ENCODE results near the gene TEX35.

Gene TEX35

GRCh38 chr1:178513278-178513983 is 522 bp downstream of the TEX35 start:
- in situ Hi-C loops (cut with MboI; ENCODE audit: low sequenced_read_pairs): no loop called here

DNA sequence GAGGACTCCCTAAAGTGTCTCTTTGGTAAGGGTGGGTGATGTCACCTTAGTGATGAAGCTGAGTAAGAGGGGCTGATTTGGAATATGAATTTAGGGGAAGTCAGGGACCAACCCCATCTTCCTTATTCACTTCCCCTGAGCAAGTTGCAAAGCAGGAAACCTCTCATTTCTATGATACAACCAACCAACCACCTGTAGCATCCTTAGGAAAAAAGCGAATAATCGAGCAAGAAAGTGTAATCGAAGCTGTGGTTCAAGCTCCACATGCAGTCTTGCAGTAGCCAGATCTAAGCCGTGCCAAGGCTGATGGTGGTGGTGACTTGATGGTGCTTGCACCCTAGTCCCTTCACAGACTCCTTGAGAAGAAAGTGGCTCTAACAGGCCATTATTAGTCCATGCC is 3.2 kb downstream of the TEX35 start:
- in situ Hi-C loops (cut with MboI; ENCODE audit: low sequenced_read_pairs): no loop called here

GRCh38 chr1:178518894-178519293 is 6.0 kb downstream of the TEX35 start:
- in situ Hi-C loops (cut with MboI; ENCODE audit: low sequenced_read_pairs): no loop called here

- in situ Hi-C loops (cut with MboI; ENCODE audit: low sequenced_read_pairs): no loop called here
Observed at GRCh38 chr1:178520803-178521202, 7.9 kb downstream of the TEX35 start.

GRCh38 chr1:178521241-178521640 is 8.3 kb downstream of the TEX35 start:
- in situ Hi-C loops (cut with MboI; ENCODE audit: low sequenced_read_pairs): no loop called here

- in situ Hi-C loops (cut with MboI; ENCODE audit: low sequenced_read_pairs): loop anchor here (25.0 kb wide), 3 partner anchors 235 to 835 kb away; partner anchors contain the start of gene AXDND1
Observed at GRCh38 chr1:178527117-178527516, 14.2 kb downstream of the TEX35 start.

DNA sequence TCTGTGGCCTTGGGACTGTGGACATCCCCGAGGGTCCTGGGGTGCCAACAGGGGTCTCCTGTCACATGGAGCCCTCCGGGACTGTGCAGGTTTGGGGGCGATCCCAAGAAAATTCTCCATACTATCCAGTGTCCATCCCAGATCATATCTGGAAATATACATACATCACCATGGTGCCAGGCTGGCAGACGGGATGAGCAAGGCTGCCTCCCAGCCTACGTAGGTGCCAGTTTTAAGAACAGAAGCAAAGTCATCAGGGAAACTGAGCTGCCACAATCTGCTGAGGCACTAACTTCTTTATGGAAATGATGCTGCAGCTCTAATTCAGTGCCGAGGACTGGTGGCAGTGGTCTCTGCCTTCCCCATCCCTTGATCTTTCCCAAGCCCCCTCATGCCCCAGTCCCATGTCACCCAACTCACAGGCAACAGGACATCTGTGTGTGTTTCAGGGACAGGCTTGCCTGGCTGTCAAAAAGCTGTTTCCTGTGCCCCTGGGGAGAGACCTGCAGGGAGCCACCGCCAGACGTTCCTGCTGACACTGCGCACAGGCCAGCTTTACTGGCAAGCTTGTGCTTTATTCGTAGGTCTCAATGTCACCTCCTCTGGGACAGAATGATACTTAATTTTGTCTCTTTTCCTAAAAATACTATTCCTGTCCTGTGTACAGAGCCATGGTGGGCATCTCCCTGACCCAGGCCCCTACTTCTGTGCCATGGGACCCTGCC is 15.5 kb downstream of the TEX35 start:
- in situ Hi-C loops (cut with MboI; ENCODE audit: low sequenced_read_pairs): loop anchor here (25.0 kb wide), 3 partner anchors 234 to 834 kb away; partner anchors contain the start of gene AXDND1

GRCh38 chr1:178528953-178529335 is 16.0 kb downstream of the TEX35 start:
- in situ Hi-C loops (cut with MboI; ENCODE audit: low sequenced_read_pairs): loop anchor here (25.0 kb wide), 3 partner anchors 233 to 833 kb away; partner anchors contain the start of gene AXDND1

GRCh38 chr1:178529364-178530036 is 16.6 kb downstream of the TEX35 start:
- in situ Hi-C loops (cut with MboI; ENCODE audit: low sequenced_read_pairs): loop anchor here (25.0 kb wide), 3 partner anchors 233 to 833 kb away; partner anchors contain the start of gene AXDND1

GRCh38 chr1:178530037-178530402 is 17.1 kb downstream of the TEX35 start:
- in situ Hi-C loops (cut with MboI; ENCODE audit: low sequenced_read_pairs): loop anchor here (25.0 kb wide), 3 partner anchors 232 to 832 kb away; partner anchors contain the start of gene AXDND1

DNA sequence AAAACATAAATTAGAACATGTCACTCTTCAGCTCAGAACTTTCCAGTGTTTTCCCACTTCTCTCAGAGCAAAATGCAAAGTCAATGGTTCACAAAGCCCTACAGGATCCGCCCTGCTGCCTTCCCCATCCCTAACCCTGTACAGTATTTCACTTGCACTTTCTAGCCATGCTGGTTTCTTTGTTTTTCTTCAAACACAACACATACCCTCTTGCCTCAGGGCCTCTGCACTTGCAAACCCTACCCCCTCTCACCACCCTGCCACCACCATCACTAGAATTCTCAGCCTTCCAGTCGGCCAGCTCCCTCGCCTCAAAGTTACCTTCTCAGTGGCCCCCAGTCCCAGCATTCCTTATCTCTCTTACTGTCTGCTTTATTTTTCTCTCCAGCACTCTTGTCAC is 17.6 kb downstream of the TEX35 start:
- in situ Hi-C loops (cut with MboI; ENCODE audit: low sequenced_read_pairs): loop anchor here (25.0 kb wide), 3 partner anchors 232 to 832 kb away; partner anchors contain the start of gene AXDND1

DNA sequence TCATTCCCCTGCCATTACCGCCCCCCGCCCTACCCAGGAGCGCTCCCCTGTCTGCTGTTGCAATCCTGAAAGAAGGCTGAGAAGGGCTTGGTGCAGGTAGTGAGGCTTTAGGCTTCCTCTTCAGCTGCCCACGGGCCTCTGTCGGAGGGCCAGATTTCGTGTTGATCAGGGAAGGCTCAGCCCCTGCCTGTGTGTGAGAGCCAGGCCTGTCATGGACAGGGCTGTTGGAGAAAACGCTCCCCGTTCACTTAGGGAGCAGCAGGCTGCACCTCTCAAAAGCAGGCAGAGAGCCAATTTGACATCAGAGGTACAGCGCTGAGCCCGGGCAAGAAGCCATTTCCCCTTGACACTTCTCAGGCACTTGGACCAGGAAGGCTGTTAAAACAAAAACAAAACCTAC is 19.0 kb downstream of the TEX35 start:
- in situ Hi-C loops (cut with MboI; ENCODE audit: low sequenced_read_pairs): loop anchor here (25.0 kb wide), 3 partner anchors 230 to 830 kb away; partner anchors contain the start of gene AXDND1

DNA sequence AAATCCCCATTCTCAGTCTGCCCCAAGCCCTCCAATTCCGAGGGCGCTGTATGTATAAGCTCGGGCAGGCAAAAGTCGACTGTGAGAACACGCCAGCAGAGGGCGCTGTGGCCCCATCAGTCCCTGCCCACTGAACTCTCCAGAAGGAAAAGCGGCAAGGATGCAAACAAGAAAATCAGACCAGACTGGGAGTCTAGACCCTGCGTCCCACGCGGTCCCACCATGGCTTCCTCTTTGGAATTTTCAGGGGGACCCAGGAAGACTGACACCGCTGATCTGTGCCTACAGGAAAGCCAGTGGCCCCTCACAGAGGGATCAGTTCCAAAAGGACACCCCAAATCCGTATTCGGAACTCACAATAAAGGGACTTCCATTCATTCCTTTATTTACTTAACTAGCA is 19.5 kb downstream of the TEX35 start:
- in situ Hi-C loops (cut with MboI; ENCODE audit: low sequenced_read_pairs): loop anchor here (25.0 kb wide), 3 partner anchors 230 to 830 kb away; partner anchors contain the start of gene AXDND1

GRCh38 chr1:178533121-178533946 is 20.4 kb downstream of the TEX35 start:
- in situ Hi-C loops (cut with MboI; ENCODE audit: low sequenced_read_pairs): loop anchor here (25.0 kb wide), 3 partner anchors 229 to 829 kb away; partner anchors contain the start of gene AXDND1

DNA sequence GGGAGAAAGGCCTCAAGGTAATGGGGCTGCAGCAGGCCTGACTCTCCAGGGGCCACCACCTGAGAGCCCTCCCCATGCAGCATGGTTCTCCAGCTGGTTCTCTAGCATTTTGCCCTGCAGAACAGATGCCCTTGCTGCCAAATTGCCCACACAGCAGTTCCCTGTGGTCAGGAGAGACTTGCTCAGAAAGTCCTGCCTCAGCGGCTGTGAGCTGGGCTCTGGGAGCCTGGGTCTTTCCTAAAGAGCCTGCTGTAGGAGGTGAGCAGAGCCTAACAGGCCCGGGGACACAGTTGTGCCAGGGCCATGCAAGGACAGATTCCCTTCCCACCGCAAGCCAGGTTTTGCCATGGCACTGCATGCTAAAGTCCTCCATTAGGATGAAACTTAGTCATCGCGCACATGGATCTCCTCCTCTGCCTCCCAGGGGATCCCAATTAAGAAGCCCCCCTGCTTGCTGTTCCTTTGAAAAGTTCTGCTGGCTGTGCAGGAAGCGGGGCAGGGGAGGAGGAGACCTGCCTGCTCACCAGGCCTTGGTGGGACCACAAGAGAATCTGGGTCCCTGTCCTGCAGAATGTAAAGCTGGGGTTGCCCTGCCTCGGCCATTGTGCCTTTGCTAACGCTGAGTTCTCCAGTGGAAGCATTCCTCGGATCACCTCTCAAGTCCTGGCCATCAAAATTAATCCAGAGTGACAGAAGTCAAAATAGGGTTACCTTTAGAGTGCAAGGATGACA is 21.4 kb downstream of the TEX35 start:
- in situ Hi-C loops (cut with MboI; ENCODE audit: low sequenced_read_pairs): loop anchor here (25.0 kb wide), 3 partner anchors 228 to 828 kb away; partner anchors contain the start of gene AXDND1

DNA sequence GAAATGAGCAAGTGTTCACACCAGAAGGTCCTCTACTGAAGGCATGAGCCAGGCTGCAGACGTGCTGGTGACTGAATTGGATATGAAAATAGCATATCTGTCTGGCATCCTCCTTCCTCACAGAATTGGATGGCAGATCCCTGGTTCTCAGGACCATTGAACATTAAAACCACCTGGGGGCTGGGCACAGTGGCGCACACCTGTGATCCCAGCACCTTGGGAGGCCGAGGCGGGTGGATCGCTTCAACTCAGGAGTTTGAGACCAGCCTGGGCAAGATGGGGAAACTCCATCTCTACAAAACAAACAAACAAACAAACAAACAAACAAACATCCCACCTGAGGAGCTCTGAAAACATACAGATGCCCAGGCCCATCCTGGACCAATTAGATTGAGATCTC is 23.4 kb downstream of the TEX35 start:
- in situ Hi-C loops (cut with MboI; ENCODE audit: low sequenced_read_pairs): loop anchor here (25.0 kb wide), 3 partner anchors 226 to 826 kb away; partner anchors contain the start of gene AXDND1

DNA sequence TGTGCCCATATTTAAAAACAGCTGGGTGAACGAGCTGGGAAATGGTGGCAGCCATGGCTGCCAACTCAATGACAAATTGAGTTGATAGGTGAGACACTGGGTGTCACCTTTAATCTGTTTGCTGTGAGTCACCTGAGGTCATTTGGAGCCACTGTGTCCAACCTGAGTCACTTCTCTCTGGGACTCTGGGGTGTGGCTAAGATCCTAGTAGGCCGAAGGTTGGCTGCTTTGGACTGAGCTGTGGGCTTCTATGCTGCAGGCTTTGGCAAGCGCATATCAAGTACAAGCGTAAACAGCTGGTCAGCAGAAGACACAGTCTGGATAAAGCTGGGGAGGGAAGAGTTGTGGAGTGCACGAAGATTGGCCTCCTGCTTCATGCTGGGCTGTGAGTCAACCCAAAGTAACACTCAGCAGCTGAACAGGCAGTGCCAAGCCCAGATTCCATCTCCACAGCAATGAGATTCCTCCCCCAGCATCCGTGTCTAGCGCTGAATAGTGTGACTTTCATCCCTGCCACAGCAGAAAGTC is 24.0 kb downstream of the TEX35 start:
- in situ Hi-C loops (cut with MboI; ENCODE audit: low sequenced_read_pairs): loop anchor here (25.0 kb wide), 3 partner anchors 225 to 825 kb away; partner anchors contain the start of gene AXDND1

DNA sequence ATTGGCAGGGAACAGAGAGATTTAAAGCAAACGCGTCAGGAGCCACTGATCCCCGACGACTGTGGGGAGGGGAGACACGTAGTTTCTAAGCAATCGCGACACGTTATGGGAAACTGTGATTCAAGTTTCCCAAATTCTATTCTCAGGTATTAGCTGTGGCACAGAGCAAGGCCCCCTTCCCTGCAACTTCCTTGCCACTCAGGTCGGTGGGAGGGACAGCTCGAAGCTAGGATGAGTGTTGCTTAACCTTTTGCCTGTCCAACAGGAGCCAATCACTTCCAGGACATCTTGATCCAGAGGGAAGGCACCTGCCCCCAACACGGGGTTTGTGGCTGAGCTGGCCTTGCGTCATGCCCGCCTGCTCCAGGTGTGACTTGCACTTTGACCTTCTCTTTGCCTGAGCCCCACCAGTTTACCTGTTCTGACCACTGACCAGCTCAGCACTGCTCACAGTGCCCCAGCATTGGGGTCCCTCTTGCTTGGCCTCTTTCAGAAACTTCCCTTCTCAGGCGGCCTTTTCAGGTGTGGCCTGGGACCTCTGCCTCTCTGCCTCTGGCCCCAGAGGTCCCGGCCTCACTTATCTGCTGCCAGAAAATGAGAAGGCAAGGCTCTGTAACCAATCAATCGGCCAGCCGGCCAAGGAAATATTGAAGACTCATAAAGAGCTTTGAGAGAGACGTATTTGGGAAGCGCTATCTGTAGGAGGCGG is 24.6 kb downstream of the TEX35 start:
- in situ Hi-C loops (cut with MboI; ENCODE audit: low sequenced_read_pairs): loop anchor here (25.0 kb wide), 3 partner anchors 225 to 825 kb away; partner anchors contain the start of gene AXDND1

All from HL-60/S4 treated with phorbol 12-myristate 13-acetate at 8.2 ng/mL for 4 days and 3 days (cell line).